ENCODE results near the gene DRC1. TPM values are rescaled to one million over a fixed set of nuclear protein-coding genes. Genes with fewer than 3 reads are reported as not detected.

DRC1 gene
- total RNA-seq, 1 experiment from 2014 or later, result not detected

DNA sequence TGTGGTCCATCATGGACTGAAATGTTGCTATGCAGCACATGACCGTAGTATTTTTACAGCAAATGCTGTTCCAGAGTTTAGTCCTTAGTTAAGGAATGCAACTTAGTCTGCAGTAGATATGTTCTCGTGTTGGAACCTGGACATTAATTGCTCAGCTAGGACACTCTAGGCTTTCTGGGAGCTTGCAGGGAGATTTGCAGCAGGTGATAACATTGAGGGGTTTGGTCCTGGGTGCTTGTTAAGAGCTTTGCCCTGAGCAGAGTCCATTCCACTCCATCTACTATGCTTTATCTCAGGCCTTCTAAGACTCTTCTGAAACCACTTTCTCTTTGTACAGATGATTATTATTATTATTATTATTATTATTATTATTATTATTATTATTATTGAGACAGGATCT, 27.1 kb downstream of the DRC1 start:
- Mint-ChIP-seq H3K4me3 (no peak overlapping the region), H3K9me3 (no peaks in the 10 kb centered on the region), H3K36me3 (ENCODE audit: insufficient read depth in 1 of 3, low read depth in 3 of 3) (no peaks in the 10 kb centered on the region), H3K27me3 (ENCODE audit: low read depth) (peaks cover 2% of the 10 kb centered on the region; the same call in 1 of the 2 replicates), H3K4me1 (peaks cover 0 to 8% of the 10 kb centered on the region in 2 experiments; a peak in 2 of 4 replicates), H3K27ac (no peak overlapping the region)
- Histone ChIP-seq H2BK5ac (ENCODE audit: insufficient read length, low read length) (no peak overlapping the region), H3K27me3 (ENCODE audit: insufficient read depth, low read length) (no peaks in the 10 kb centered on the region), H3K9ac (ENCODE audit: extremely low read depth, insufficient read length, low read length) (no peak overlapping the region), H3K27ac (ENCODE audit: insufficient read length, low read depth, low read length) (no peak overlapping the region), H2AK5ac (ENCODE audit: insufficient read length, low read length) (no peak overlapping the region), H3K79me2 (ENCODE audit: insufficient read depth, low read length) (no peaks in the 10 kb centered on the region), H3K79me1 (ENCODE audit: insufficient read depth, low read depth, low read length, poor library complexity, severe bottlenecking) (no peaks in the 10 kb centered on the region), H4K8ac (replicated peaks; ENCODE audit: insufficient read length, low read depth, low read length) (no peak overlapping the region), H2BK120ac (ENCODE audit: low read depth, low read length, poor library complexity, severe bottlenecking) (no peak overlapping the region), H3K23me2 (ENCODE audit: insufficient read length, low read depth, low read length, poor library complexity, severe bottlenecking) (peaks cover 3% of the 10 kb centered on the region), H3K18ac (ENCODE audit: insufficient read length, low read depth, low read length) (no peak overlapping the region), H4K5ac (ENCODE audit: insufficient read length, low read depth, low read length) (no peak overlapping the region), H3K14ac (ENCODE audit: insufficient read depth, low read length) (no peak overlapping the region), H2BK15ac (ENCODE audit: low read depth, low read length) (no peak overlapping the region), H3K9me3 (ENCODE audit: control insufficient read depth, low read depth, low read length) (no peaks in the 10 kb centered on the region), H4K20me1 (ENCODE audit: control insufficient read depth, insufficient read depth, insufficient read length) (no peaks in the 10 kb centered on the region), H3K4ac (ENCODE audit: low read depth, low read length) (no peak overlapping the region), H4K91ac (ENCODE audit: insufficient read length, low read depth, low read length) (no peak overlapping the region), H3K23ac (ENCODE audit: insufficient read length, low read depth, low read length) (no peak overlapping the region), H2BK20ac (ENCODE audit: low read depth, low read length, poor library complexity, severe bottlenecking) (no peak overlapping the region), H3T11ph (ENCODE audit: low read length) (no peak overlapping the region), H3K4me2 (ENCODE audit: insufficient read depth, insufficient read length, low read length) (no peak overlapping the region), H3K4me1 (ENCODE audit: insufficient read depth, low read length) (0 out of 2 replicates have a peak, but pooled peaks cover 1% of the 10 kb centered on the region), H2AFZ (ENCODE audit: low read length) (no peak overlapping the region), H2BK12ac (ENCODE audit: insufficient read length, low read depth, low read length) (no peak overlapping the region), H3K56ac (ENCODE audit: insufficient read length, low read depth, low read length) (no peak overlapping the region)
- no CpG with 5 or more reads among the region's 2 CpGs for WGBS (ENCODE audit: extremely low coverage, insufficient read length, low lambda C conversion rate)
- TF ChIP-seq, protein P1, sequence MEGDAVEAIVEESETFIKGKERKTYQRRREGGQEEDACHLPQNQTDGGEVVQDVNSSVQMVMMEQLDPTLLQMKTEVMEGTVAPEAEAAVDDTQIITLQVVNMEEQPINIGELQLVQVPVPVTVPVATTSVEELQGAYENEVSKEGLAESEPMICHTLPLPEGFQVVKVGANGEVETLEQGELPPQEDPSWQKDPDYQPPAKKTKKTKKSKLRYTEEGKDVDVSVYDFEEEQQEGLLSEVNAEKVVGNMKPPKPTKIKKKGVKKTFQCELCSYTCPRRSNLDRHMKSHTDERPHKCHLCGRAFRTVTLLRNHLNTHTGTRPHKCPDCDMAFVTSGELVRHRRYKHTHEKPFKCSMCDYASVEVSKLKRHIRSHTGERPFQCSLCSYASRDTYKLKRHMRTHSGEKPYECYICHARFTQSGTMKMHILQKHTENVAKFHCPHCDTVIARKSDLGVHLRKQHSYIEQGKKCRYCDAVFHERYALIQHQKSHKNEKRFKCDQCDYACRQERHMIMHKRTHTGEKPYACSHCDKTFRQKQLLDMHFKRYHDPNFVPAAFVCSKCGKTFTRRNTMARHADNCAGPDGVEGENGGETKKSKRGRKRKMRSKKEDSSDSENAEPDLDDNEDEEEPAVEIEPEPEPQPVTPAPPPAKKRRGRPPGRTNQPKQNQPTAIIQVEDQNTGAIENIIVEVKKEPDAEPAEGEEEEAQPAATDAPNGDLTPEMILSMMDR (conservative IDR thresholded peaks at IDR 0.05), result no peak
- DNase-seq, result no peak
